ENCODE results near the gene PLEKHB1.
A peak's percentile ranks its signal among the peaks of the same experiment; 100 is the strongest.

Gene PLEKHB1, protein sequence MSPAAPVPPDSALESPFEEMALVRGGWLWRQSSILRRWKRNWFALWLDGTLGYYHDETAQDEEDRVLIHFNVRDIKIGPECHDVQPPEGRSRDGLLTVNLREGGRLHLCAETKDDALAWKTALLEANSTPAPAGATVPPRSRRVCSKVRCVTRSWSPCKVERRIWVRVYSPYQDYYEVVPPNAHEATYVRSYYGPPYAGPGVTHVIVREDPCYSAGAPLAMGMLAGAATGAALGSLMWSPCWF

DNA sequence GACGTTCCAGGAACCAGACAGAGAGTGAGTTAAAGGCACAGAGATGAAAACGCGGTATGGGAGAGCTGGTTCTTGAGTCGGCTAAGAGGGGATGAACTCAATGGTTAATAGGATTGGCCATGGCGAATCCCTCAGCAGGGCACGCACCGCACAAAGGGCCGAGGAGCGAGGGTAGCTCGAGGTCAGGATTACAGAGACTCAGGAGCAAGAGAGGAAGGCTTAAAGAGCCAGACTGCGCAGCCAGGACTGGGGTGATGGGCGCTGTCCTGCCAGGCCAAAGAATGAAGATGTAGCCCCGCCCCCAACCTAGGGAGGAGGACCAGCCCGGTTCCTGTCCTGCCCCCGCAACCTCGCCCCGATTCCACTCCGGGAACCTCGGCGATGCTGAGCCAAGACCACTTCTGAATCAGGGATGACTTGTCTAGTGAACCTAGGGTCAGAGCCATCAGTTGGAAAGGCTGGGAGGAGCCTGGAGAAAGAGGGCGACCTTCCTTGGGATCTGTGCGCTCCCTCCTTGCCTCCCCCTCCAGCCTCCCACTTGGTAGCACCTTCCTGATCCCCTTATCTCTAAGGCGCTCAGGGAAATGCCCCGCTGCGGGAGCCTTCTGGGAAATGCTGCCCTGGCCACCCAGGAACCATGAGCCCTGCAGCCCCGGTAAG is at the start of gene PLEKHB1:
Gene PLEKHB1, plus strand, starts transcription at position 610 of the 660 bp plus-strand sequence. Its CDS starts 28 bp downstream, at position 638.
- no peak for DNase-seq

DNA sequence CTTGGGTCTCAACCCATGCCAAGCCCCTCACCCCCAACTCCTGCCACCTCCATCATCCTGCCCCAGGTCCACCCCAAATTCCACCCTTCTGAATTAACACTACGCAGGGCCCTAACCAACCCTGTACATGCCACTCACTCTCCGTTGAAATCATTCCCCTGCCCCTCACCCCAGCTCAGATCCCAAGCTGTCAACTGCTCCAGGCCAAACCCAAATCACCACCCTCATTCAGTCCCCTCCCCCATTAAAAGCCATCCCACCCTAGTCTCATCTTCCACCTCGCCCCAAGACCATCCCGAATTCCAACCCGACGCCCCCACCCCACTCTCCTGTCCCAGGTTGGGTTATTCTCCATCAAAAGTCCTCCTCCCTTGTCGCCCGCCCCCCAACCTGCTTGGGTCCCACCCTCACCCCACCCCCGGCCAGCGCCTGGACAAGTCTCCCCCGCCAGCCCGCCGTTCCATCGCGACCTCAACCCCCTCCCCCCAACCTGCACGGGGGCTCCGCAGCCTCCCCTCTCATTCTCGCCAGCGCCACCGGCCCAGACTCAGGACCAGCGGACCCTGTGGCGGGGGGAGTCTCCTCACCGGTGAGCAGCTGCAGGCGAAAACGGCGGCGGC is 48.9 kb upstream of the PLEKHB1 start:
- no peak for DNase-seq

DNA sequence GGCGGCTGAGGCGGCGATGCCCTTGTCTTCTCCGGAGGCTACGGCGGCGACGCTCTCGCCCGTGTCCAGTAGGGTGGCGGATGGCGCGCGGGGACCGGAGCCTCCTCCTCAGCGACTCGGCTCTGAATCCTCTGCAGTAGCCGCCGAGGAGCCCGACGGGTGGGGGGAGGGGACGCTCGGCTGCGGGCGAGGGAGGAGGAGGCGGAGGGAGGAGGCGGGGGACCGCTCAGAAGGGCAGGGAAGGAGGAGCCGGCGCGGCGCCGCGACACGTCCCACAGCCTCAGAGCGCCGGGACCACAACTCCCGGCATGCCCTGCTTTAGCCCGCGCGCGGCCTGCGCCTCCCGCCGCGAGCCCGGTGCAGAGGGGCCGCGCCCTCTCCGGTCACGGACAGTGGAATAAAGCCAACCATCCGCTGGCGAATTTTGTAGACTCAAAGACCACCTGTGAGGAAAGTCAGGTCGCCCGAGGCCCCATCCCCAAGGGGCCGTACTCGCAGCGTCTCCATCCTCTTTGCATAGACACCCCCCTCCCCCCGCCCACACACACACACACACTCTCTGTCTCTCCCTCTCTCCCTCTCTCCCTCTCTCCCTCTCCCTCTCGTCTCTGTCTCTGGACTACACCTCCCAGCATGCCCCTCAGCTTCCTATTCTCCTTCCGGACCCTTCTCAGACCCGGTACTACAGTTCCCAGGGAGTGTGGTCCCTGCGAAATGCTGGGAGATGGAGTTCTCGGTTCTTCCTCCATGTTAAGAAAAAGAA is 48.2 kb upstream of the PLEKHB1 start, which contains the start of gene FAM168A:
Gene FAM168A, minus strand, starts transcription at position 157 of the 763 bp plus-strand sequence. CDS start 129,638 bp downstream, outside the sequence.
- DNase-seq: peak; percentile 98

DNA sequence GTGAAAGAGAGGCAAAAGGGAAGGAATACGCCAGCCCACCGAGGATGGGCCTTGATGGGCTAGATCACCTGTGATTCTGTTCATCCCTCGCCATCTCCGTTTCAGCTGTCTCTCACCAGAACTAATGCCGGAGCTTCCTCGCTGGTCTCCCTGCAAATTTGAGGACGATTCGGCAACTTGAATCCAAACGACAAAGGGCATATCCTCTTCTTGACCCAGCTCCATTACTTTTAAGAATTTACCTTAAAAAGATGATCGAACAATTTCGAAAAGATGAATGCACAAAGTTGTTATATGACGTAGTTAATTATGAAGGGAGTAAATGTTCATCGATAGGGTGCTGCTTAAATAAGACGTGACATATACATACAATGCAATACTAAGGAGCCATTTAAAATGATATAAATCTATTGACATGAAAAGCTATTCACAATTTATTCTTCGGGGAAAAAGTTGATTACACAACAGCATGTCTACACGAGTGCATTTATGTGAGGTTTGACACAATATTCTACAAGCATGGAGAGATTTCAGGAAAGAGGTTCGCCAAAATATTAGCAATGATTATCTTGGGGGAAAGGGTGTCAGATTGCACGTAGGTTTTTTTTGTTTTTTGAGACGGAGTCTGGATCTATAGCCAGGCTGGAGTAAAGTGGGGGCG is 47.5 kb upstream of the PLEKHB1 start:
- no peak for DNase-seq

DNA sequence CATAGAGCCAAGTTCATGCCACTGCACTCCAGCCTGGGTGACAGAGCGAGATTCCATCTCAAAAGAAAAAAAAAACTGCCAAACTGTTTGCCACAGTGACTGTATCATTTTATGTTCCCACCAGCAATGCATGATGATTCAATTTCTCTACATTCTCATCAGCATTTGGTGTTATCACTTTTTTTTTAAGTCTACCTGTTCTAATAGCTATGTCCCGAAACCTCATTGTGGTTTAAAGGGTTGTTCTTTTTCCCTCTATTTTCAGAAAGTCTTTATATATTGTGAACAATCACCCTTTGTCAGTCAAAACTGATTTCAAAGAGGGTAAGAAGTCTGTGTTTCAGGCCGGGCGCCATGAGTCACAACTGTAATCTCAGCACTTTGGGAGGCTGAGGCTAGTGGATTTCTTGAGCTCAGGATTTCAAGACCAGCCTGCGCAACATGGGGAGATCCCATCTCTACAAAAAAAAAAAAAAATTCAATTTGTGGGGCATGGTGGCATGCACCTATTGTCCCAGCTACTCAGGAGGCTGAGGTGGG is 33.7 kb upstream of the PLEKHB1 start:
- DNase-seq: no peak

DNA sequence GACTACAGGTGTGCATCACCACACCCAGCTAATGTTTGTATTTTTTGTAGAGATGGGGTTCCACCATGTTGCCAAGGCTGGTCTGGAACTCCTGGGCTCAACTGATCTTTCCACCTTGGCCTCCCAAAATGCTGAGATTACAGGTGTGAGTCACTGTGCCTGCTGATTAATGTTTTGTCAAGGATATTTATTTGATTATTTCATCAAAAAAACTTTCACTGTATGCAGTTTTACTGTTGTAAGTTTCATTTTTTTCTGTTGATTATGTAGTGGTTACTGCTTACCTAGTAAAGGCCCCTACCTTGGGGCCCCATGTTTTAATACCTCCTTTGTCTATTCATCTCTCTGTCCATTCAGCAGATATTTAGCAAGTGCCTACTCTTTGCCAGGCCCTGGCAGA is 31.8 kb upstream of the PLEKHB1 start:
- no peak for DNase-seq

DNA sequence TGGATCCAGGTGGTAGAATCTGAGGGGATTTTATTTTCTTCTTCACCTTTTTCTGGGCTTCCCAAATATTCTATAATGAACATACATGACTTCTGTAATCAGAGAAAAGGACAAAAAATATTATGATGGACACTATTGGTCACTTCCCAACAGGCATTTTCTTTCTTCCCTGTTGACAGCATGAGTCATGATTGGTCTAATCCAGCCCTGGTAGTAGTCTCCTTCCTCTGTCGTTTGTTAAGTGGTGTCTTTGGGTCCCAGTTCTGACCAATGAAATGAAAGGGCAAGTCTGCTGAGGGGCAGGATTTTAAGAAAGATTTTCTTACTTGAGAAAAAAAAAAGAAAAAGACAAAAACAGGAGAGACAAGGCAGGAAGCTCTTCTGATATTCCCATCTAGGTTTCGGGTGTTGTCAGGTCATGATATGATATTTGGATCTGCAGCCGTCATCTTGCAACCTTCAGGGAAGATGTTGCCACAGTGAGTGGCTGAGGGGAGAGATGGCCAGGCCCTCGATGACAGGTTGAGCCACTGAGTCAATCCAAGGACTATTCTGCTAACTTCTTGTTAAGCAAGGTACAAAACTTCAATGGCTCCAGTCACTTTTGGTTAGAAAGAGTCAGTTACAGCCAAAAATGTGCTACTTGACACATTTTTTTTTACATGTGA is 23.3 kb upstream of the PLEKHB1 start:
- DNase-seq: no peak

DNA sequence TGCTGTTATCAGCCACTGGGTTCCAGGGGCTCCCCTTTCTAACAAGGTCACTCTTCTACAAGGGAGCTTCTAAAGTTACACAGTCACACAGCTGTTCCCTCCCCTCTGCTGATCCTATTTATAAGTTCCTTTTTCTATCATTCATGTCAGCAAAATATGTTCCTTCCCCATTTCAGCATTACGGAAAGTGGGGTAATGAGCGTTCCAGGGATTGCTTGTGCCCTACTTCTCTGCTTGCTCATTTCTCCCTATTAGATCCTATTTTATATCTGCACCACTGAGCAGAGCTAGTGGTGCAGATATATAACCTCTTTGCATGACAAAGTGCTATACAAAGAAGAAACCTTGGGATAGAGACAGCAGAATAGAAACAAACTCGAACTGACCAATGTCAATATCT is 22.7 kb upstream of the PLEKHB1 start:
- no peak for DNase-seq

DNA sequence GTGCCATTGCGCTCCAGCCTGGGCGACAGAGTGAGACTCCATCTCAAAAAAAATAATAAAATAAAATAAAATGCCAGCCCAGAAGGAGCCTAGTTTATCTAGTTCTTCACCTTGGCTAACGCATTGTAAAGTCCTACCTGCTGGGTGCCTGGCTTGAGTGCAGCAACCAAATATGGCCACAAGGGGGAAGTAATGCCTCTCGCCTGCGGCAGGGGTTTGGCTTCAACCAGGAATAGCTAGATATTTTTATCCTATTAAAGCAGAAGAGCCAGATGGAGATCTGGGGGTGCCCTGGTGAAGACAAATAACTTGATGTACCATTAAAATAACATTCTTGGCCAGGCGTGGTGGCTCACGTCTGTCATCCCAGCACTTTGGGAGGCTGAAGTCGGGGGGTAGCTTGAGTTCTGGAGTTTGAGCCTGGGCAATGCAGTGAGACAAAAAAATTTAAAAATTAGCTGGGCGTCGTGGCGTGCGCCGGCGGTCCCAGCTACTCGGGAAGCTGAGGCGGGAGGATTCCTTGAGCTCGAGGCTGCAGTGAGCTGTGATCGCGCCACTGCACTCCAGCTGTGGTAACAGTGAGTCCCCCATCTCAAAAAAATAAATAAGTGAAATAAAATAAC is 20.6 kb upstream of the PLEKHB1 start:
- DNase-seq: peak; percentile 56

DNA sequence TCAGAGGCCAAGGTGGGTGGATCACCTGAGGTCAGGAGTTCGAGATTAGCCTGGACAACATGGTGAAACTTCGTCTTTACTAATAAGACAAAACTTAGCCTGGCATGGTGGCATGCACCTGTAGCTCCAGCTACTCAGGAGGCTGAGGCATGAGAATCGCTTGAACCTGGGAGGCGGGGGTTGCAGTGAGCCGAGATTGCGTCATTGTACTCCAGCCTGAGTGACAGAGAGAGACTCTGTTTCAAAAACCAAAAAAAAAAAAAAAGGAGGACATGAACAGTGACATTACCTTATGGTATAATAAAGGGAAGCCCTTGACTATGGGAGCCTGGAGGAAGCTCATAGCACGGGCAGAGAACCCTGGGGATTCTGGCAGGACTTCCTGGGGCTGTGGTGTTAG is 16.5 kb upstream of the PLEKHB1 start:
- DNase-seq: no peak

DNA sequence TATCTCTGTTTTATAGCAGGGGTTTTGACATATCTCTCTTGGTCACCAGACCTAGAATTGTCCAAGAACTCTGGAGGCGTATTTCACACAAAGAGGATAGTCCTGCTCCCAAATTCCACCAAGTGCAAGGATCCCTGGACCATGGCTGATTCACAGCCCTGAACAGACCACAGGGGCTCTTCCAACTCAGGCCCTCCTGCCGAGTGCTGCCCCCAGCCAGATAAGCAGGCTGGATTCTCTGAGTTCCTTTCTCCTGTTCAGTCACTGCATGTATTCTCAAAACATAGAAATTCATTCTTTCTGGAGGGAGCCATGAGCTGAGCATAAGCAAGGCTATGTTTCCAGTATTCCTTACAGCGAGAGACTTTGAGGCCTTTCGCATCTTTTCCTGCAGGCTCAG is 13.4 kb upstream of the PLEKHB1 start:
- DNase-seq: no peak

DNA sequence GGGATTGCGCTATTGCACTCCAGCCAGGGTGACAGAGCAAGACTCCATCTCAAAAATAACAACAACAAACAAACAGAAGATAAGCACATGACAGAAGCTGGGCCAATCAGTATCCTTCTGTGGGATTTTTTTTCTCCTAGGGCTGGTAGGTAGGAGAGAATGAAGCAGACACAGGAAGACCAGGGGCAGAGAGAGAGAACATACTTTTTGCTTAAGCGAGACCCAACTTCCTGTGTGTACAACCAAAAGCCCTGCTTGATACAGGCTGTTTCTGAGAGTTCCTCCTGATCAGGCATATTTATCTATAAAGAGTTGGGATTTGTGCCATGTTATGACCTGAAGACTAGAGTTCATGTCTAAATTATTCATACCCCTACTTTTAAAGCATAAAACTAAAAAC is 12.4 kb upstream of the PLEKHB1 start:
- DNase-seq: no peak

DNA sequence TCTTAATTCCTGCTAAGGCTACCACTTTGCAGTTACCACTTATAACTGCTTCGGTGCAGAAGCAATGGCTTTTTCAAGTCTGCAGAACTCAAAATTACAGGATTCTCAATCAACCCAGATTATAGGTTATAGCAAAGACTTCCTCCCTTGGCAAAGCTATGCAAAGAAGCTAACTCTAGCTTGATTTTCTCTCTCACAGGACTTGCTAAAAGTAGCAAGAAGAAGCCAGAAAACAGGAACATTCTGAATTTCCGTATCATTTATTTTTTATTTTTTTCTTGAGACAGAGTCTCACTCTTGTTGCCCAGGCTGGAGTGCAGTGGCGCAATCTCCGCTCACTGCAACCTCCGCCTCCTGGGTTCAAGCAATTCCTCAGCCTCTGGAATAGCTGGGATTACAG is 10.7 kb upstream of the PLEKHB1 start:
- DNase-seq: no peak

DNA sequence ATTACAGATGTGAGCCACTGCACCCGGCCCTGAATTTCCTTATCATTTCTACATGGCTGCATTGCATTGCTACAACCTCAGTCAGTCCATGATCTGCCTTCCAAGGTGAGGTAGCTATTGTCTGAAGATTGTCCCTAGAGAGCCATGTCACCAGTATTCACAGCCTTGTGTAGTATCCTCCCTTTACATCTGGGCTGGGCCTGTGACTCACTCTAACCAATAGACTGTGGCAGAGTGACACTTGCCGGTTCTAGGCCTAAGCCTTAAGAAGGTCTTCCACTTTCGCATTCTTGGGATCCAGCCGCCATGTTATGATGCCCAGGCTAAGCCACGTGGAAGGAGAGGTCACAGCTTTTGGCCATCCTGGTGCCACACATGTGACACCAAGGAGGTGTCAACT is 10.1 kb upstream of the PLEKHB1 start:
- DNase-seq: no peak

DNA sequence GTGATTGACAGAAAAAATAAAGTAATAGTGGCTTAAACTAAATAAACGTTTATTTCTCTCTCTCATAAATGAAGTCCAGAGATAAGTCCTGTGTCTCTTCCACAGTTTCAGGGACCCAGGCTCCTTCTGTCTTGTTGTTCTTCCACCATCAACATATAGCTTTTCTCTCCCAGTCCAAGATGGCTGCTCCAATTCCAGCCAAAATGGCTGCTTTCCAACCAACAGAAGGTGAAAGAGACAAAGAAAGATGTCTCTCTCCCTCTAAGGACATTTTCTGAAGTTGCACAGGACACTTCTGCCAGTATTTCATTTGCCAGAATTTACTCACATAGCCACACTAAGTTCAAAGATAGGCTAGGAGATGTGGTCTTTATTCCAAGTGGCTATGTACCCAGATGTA is 9.4 kb upstream of the PLEKHB1 start:
- no peak for DNase-seq

DNA sequence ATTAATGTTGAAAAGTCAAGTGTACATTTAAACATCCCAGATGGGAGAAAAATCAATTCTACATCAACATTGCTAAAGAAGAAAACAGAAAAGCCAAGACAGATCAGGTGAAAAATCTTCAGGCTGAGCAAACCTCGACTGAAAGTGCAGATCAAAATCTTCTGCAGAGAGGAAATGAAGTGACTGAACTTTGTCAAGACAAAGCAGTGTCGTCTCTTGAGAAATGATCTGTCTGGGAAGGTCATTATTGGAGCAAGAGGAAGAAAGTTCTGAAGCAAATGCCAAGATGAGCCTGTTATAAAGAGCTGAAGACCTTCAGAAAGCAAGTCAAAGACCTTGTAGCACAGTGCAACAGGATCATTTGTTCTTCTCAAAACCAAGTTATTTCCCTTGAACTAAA is 5.8 kb upstream of the PLEKHB1 start:
- no peak for DNase-seq

DNA sequence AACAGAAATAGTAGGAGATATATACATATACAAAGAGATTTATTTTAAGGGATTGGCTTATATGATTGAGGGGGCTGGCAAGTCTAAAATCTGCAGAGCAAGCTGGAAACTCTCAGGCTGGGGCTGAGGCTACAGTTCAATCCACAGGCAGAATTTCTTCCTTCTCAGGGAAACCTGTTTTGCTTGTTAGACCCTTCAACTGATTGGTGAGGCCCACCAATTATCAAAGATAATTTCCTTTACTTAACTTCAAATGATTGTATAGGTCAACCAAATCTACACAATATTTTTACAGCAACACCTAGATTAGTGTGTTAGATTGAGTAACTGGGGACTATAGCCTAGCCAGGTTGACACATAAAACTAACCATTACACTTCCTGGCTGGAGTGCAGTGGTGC is 4.7 kb upstream of the PLEKHB1 start:
- DNase-seq: no peak

DNA sequence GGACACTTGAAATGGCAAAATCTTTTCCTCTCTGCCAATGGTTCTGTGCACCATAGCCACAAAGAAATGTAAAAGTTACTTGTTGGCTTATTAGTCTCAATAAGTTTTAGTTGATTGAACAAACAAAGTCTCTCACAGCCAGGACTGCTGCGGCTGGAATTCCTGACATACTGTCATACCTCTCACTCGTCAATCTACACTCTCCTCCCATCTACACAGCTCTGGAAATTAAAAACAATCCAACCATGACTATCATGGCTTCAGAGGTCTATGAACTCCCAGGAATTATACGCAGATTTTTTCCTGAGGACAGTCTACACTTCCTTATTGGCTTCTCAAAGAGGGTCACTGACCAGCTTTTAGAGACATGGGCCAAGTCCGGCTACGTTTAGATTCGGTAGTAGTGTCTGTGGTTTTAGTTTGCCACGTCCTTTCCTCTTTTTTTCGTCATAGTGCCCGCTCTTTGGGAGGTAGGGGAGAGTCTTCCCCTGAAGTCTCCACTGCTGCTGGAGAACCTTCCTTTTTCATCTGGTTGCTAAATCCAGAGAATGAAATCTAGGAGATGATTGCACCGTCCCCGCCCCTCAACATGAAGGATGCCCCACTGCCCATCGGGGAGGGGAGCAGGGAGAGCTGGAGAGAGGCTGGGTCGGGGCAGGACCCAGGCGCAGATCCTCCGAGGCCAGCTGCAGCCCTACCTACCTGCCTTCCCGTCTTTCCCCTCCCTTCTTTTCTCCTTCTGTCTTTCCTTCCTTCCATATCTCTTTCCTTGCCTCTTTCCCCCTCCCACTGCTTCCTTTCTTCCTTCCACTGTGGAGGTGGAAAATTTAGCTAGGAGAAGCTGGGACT is 1.0 kb upstream of the PLEKHB1 start:
- no peak for DNase-seq

DNA sequence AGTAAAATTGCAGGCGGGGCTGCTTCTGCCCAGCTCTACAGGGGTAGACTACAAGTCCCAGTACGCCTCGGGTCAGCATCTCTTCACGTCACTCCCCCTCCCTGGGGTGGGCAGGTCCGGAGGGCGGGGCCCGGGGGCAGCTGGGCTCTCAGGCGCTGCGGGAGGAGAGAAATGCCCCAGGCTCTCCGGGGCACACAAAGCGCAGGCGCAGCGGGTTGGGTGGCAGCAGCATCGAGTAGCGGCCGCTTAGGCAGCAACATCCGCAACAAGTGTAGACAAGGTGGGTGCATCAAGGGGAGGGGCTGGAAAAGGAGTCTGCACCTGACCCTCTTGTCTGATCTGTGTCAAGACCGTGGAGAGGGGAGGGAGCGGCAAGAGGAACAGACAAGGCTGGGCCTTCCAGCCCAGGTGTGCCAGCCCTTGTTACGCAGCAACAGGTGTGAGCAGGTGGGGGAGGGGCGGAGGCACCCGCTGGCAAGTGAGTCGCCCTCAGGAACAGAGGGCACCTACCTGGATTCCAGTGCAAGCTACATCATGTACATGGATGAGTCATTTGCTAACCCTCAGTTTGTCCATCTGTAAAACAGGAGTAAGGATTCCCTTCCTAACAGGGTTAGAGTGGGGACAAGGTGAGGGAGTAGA is 1.2 kb downstream of the PLEKHB1 start:
- DNase-seq: peak; percentile 59

DNA sequence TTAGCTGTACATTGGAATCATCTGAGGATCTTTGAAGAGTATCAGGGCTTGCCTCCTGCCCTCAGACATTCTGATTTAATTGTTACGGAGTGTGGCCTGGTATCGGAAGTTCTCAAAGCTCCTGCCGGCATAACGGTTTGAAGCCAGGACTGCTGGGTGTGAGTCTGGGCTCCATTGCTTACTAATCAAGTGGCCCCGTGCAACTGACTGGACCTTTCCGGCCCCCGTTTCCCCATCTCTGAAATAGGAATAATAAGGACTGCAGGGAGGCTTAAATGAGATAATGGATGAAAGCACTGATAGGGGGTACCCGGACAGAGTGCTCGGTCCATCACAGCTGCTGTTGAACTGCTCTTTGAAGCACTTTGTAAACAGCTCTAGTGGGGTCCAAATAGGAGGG is 1.7 kb downstream of the PLEKHB1 start:
- no peak for DNase-seq
